ENCODE data around the gene JMJD1C.

Gene JMJD1C

GRCh38 chr10:63228237-63228636 lies 237.5 kb downstream of the JMJD1C start:
- no peak overlapping the region for H2AFZ ChIP-seq (ENCODE audit: low read depth, low read length)
- H3K23ac ChIP-seq (ENCODE audit: low read length in 2 of 2), result no peak overlapping the region
- no peak overlapping the region for H2BK120ac ChIP-seq (ENCODE audit: low read depth, low read length)
- DNase-seq, result no peak
- H3K36me3 ChIP-seq (ENCODE audit: control insufficient read depth in 1 of 2, insufficient read depth in 2 of 2, low read depth in 1 of 2, low read length in 2 of 2), result peaks cover 0 to 4% of the 10 kb centered on the region in 2 experiments
- H3K4ac ChIP-seq (ENCODE audit: low read depth in 1 of 2, low read length in 2 of 2), result no peak overlapping the region
- no peak overlapping the region for H4K8ac ChIP-seq (ENCODE audit: low read length)
- H3K9ac ChIP-seq (ENCODE audit: low read length), result no peak overlapping the region
- H4K91ac ChIP-seq (ENCODE audit: low read length), result no peak overlapping the region
- no peak overlapping the region for H2BK5ac ChIP-seq (ENCODE audit: low read depth, low read length, poor library complexity, severe bottlenecking)
- no peaks in the 10 kb centered on the region for H3K27me3 ChIP-seq (ENCODE audit: control insufficient read depth in 1 of 2, insufficient read depth in 1 of 2, low read length in 2 of 2)
- no peak overlapping the region for H3K4me3 ChIP-seq (ENCODE audit: insufficient read depth in 1 of 2, low read depth in 1 of 2, low read length in 2 of 2)
- H3K79me1 ChIP-seq (replicated peaks; ENCODE audit: low read length, poor library complexity, severe bottlenecking), result peaks cover 3% of the 10 kb centered on the region
- H3K4me1 ChIP-seq (ENCODE audit: control insufficient read depth, insufficient read depth, low read depth, low read length), result no peaks in the 10 kb centered on the region
- H2BK12ac ChIP-seq (ENCODE audit: low read length in 2 of 2), result no peak overlapping the region
- H3K9me3 ChIP-seq (ENCODE audit: control insufficient read depth, low read length), result no peaks in the 10 kb centered on the region
- no peak overlapping the region for H3K18ac ChIP-seq (ENCODE audit: low read depth in 1 of 2, low read length in 2 of 2)
- no peak overlapping the region for H2AK5ac ChIP-seq (ENCODE audit: low read length, severe bottlenecking)
- H3K14ac ChIP-seq (ENCODE audit: low read length in 2 of 2), result no peak overlapping the region
- no peak overlapping the region for H2BK15ac ChIP-seq (ENCODE audit: low read depth, poor library complexity, severe bottlenecking)
- H3K4me2 ChIP-seq (ENCODE audit: low read length, poor library complexity, severe bottlenecking), result no peak overlapping the region
- H3K27ac ChIP-seq (ENCODE audit: low read length, poor library complexity, severe bottlenecking), result no peak overlapping the region

GRCh38 chr10:63227207-63227895 lies 238.4 kb downstream of the JMJD1C start:
- Histone ChIP-seq H2BK5ac (ENCODE audit: low read depth, low read length, poor library complexity, severe bottlenecking) (no peak overlapping the region), H3K79me1 (replicated peaks; ENCODE audit: low read length, poor library complexity, severe bottlenecking) (peaks cover 3% of the 10 kb centered on the region)

GRCh38 chr10:63224241-63224640 lies 241.5 kb downstream of the JMJD1C start:
- no peak overlapping the region for H2BK5ac ChIP-seq (ENCODE audit: low read depth, low read length, poor library complexity, severe bottlenecking)
- no peak overlapping the region for H4K8ac ChIP-seq (ENCODE audit: low read length)
- no peak for DNase-seq

More at GRCh38 chr10:63227207-63227895, 238.4 kb downstream of the JMJD1C start:
- H3K27ac ChIP-seq (ENCODE audit: low read length, poor library complexity, severe bottlenecking), result no peak overlapping the region
- H3K4me1 ChIP-seq (ENCODE audit: control insufficient read depth, insufficient read depth, low read depth, low read length), result no peaks in the 10 kb centered on the region
- no peak overlapping the region for H2BK12ac ChIP-seq (ENCODE audit: low read length in 2 of 2)
- no peak overlapping the region for H2BK15ac ChIP-seq (ENCODE audit: low read depth, poor library complexity, severe bottlenecking)
- peaks cover 0 to 4% of the 10 kb centered on the region in 2 experiments for H3K36me3 ChIP-seq (ENCODE audit: control insufficient read depth in 1 of 2, insufficient read depth in 2 of 2, low read depth in 1 of 2, low read length in 2 of 2)
- no peak overlapping the region for H4K8ac ChIP-seq (ENCODE audit: low read length)
- no peaks in the 10 kb centered on the region for H3K9me3 ChIP-seq (ENCODE audit: control insufficient read depth, low read length)
- H3K4ac ChIP-seq (ENCODE audit: low read depth in 1 of 2, low read length in 2 of 2), result no peak overlapping the region
- H3K23ac ChIP-seq (ENCODE audit: low read length in 2 of 2), result no peak overlapping the region
- no peak overlapping the region for H2AK5ac ChIP-seq (ENCODE audit: low read length, severe bottlenecking)
- H3K14ac ChIP-seq (ENCODE audit: low read length in 2 of 2), result no peak overlapping the region
- no peak overlapping the region for H2AFZ ChIP-seq (ENCODE audit: low read depth, low read length)
- DNase-seq, result peak; percentile 41
- no peak overlapping the region for H3K18ac ChIP-seq (ENCODE audit: low read depth in 1 of 2, low read length in 2 of 2)
- H3K4me2 ChIP-seq (ENCODE audit: low read length, poor library complexity, severe bottlenecking), result no peak overlapping the region
- H3K27me3 ChIP-seq (ENCODE audit: control insufficient read depth in 1 of 2, insufficient read depth in 1 of 2, low read length in 2 of 2), result no peaks in the 10 kb centered on the region
- H4K91ac ChIP-seq (ENCODE audit: low read length), result no peak overlapping the region
- WGBS, result 86% methylated on average over 1 of the region's 3 CpGs
- peak overlapping the region; percentile 20 for H3K9ac ChIP-seq (ENCODE audit: low read length)
- H2BK120ac ChIP-seq (ENCODE audit: low read depth, low read length), result no peak overlapping the region
- H3K4me3 ChIP-seq (ENCODE audit: insufficient read depth in 1 of 2, low read depth in 1 of 2, low read length in 2 of 2), result no peak overlapping the region

GRCh38 chr10:63221950-63222349 lies 243.8 kb downstream of the JMJD1C start:
- Histone ChIP-seq H3K36me3 (ENCODE audit: control insufficient read depth in 1 of 2, insufficient read depth in 2 of 2, low read depth in 1 of 2, low read length in 2 of 2) (peaks cover 0 to 3% of the 10 kb centered on the region in 2 experiments), H2BK15ac (ENCODE audit: low read depth, poor library complexity, severe bottlenecking) (no peak overlapping the region), H3K4me2 (ENCODE audit: low read length, poor library complexity, severe bottlenecking) (no peak overlapping the region), H2BK5ac (ENCODE audit: low read depth, low read length, poor library complexity, severe bottlenecking) (no peak overlapping the region), H4K8ac (ENCODE audit: low read length) (no peak overlapping the region), H3K9me3 (ENCODE audit: control insufficient read depth, low read length) (no peaks in the 10 kb centered on the region), H3K79me1 (replicated peaks; ENCODE audit: low read length, poor library complexity, severe bottlenecking) (peaks cover 9% of the 10 kb centered on the region), H3K14ac (ENCODE audit: low read length in 2 of 2) (no peak overlapping the region), H3K9ac (ENCODE audit: low read length) (no peak overlapping the region), H4K91ac (ENCODE audit: low read length) (no peak overlapping the region), H3K4me3 (ENCODE audit: insufficient read depth in 1 of 2, low read depth in 1 of 2, low read length in 2 of 2) (no peak overlapping the region), H3K27me3 (ENCODE audit: control insufficient read depth in 1 of 2, insufficient read depth in 1 of 2, low read length in 2 of 2) (no peaks in the 10 kb centered on the region), H3K4me1 (ENCODE audit: control insufficient read depth, insufficient read depth, low read depth, low read length) (no peaks in the 10 kb centered on the region), H3K27ac (ENCODE audit: low read length, poor library complexity, severe bottlenecking) (no peak overlapping the region), H3K23ac (ENCODE audit: low read length in 2 of 2) (no peak overlapping the region), H2BK12ac (ENCODE audit: low read length in 2 of 2) (no peak overlapping the region), H2BK120ac (ENCODE audit: low read depth, low read length) (no peak overlapping the region), H2AK5ac (ENCODE audit: low read length, severe bottlenecking) (no peak overlapping the region), H3K18ac (ENCODE audit: low read depth in 1 of 2, low read length in 2 of 2) (no peak overlapping the region), H3K4ac (ENCODE audit: low read depth in 1 of 2, low read length in 2 of 2) (no peak overlapping the region), H2AFZ (ENCODE audit: low read depth, low read length) (no peak overlapping the region)
- no peak for DNase-seq
- WGBS, result 93% methylated on average over 4 of the region's 4 CpGs

More at GRCh38 chr10:63224241-63224640, 241.5 kb downstream of the JMJD1C start:
- H3K79me1 ChIP-seq (replicated peaks; ENCODE audit: low read length, poor library complexity, severe bottlenecking), result peaks cover 9% of the 10 kb centered on the region
- H3K27ac ChIP-seq (ENCODE audit: low read length, poor library complexity, severe bottlenecking), result no peak overlapping the region
- no peak overlapping the region for H3K23ac ChIP-seq (ENCODE audit: low read length in 2 of 2)
- no peaks in the 10 kb centered on the region for H3K9me3 ChIP-seq (ENCODE audit: control insufficient read depth, low read length)
- H3K18ac ChIP-seq (ENCODE audit: low read depth in 1 of 2, low read length in 2 of 2), result no peak overlapping the region
- H3K27me3 ChIP-seq (ENCODE audit: control insufficient read depth in 1 of 2, insufficient read depth in 1 of 2, low read length in 2 of 2), result no peaks in the 10 kb centered on the region
- no peak overlapping the region for H3K14ac ChIP-seq (ENCODE audit: low read length in 2 of 2)
- H3K4me3 ChIP-seq (ENCODE audit: insufficient read depth in 1 of 2, low read depth in 1 of 2, low read length in 2 of 2), result no peak overlapping the region
- no peak overlapping the region for H3K4me2 ChIP-seq (ENCODE audit: low read length, poor library complexity, severe bottlenecking)
- no peak overlapping the region for H2BK12ac ChIP-seq (ENCODE audit: low read length in 2 of 2)
- no peak overlapping the region for H2BK15ac ChIP-seq (ENCODE audit: low read depth, poor library complexity, severe bottlenecking)
- peaks cover 0 to 3% of the 10 kb centered on the region in 2 experiments for H3K36me3 ChIP-seq (ENCODE audit: control insufficient read depth in 1 of 2, insufficient read depth in 2 of 2, low read depth in 1 of 2, low read length in 2 of 2)
- H2BK120ac ChIP-seq (ENCODE audit: low read depth, low read length), result no peak overlapping the region
- H4K91ac ChIP-seq (ENCODE audit: low read length), result no peak overlapping the region
- no peak overlapping the region for H3K9ac ChIP-seq (ENCODE audit: low read length)
- no CpG with 5 or more reads among the region's 1 CpG for WGBS
- H3K4me1 ChIP-seq (ENCODE audit: control insufficient read depth, insufficient read depth, low read depth, low read length), result no peaks in the 10 kb centered on the region
- no peak overlapping the region for H2AK5ac ChIP-seq (ENCODE audit: low read length, severe bottlenecking)
- no peak overlapping the region for H3K4ac ChIP-seq (ENCODE audit: low read depth in 1 of 2, low read length in 2 of 2)
- no peak overlapping the region for H2AFZ ChIP-seq (ENCODE audit: low read depth, low read length)
